SHP77 (cell line): ENCODE data around the gene FAM156B.
"Not testable (repeated sequence)": the region's sequence is repeated elsewhere in the genome, so short reads cannot be mapped to it uniquely, and the experiment has no call there.

Experiments used
- DNase-seq, 2 experiments: peaks; one replicate each; lab custom pipeline; 2025; lab: John Stamatoyannopoulos, UW

Gene FAM156B

DNA sequence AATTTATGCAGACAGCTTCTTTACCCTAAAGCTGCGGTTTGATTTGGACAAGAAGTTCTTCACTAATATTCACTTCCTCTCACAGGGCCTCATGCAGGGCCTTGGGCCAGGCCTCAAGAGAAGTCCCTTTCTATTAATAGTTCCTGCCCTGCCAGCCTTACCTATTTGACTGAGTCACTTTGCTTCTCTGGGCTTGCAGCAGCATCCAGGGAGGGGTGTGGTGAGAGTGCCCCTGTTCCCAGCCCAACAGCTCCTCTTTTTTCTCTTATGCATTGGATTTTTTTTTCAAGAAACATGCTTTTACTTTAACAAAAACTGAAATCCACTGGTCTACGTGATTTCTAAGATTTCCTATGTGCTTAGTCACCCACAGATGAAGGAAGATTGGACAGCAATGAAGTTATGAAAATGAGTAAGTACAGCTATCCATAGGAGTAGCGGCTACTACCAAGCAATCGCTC is 26.7 kb downstream of the FAM156B start:
- DNase-seq, result peak in 1 of 2 experiments; percentile 15

DNA sequence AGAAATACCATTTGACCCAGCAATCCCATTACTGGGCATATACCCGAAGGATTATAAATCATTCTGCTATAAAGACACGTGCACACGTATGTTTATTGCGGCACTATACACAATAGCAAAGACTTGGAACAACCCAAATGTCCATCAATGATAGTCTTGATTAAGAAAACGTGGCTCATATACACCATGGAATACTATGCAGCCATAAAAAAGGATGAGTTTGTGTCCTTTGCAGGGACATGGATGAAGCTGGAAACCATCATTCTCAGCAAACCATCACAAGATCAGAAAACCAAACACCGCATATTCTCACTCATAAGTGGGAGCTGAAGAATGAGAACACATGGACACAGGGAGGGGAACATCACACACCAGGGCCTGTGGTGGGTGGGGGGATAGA is 33.1 kb downstream of the FAM156B start:
- not testable (repeated sequence) for DNase-seq

GRCh38 chrX:52933213-52933612 is 36.1 kb downstream of the FAM156B start:
- DNase-seq, result no peak

DNA sequence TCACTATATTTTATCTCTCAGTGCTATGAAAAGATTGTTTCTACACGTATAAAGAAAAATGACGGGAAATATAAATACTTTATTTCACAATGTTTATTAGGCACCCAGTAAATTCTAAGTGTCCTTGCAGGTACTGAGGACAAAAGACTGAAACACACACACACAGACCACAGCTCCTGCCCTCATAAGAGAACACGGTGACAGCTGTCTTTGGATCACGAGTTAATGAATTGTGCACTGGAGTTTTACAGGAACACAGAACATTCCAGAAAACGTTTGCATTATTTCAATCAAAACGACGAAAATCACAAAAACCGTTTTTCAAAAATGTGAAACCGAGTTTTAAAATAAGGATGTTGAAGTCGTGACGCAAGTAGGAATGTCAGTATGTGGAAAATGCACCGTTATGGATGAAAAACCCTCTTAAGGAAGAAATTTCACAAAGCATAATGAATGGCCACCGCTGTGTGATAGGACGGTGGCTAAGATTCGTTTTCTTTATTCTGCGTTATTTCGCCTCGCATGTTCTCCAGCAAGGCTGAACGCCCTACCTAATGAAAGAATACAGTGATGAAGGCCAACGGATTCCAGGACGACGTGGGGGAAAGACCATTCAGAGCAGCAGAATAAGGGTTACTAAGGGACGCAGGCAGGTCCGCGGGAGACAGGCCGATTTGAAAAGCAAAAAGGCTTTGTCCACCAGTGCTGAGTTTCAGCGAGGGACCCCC is 37.0 kb downstream of the FAM156B start:
- DNase-seq, result no peak

DNA sequence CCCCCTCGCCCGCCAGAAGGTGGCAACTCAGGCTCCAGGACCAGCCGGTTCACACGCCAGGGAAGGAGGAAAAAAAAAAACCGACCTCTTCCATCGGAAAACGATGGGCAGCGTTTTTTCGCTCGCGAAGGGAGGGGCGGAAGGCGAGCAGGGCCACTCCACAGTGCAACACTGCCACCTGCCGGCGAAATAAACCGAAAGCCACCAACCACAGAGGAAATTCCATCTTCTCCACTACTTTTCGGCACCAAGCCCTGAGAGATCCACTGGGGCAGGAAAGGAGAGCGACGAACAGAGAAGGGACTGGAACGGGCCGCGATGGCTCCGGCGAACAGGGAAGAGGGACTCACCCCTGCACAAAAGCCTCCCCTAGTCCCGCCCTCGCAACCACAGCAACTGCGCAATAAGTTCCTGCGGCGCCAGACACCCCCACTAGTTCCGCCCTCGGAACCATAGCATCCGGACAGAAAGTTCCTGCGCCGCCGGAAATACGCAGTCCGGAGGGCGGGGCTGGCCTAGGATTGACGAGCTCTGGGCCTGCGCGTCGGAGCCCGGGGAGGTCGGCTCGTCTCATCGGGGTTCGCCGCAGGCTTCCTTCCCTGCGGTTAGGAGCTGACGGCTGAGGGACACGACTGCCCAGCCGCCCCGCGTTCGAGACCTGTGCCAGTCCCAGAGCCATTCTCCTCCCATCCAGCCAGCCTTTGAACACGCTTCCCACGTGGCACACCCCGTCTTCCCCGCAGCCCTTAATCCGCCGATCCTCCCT is 37.8 kb downstream of the FAM156B start:
- peak; percentile 98 to 99 for DNase-seq

- DNase-seq, result not testable (repeated sequence)
Observed at GRCh38 chrX:52935470-52935784, 38.3 kb downstream of the FAM156B start.

- not testable (repeated sequence) for DNase-seq
Observed at GRCh38 chrX:52940704-52941103, 43.6 kb downstream of the FAM156B start.

DNA sequence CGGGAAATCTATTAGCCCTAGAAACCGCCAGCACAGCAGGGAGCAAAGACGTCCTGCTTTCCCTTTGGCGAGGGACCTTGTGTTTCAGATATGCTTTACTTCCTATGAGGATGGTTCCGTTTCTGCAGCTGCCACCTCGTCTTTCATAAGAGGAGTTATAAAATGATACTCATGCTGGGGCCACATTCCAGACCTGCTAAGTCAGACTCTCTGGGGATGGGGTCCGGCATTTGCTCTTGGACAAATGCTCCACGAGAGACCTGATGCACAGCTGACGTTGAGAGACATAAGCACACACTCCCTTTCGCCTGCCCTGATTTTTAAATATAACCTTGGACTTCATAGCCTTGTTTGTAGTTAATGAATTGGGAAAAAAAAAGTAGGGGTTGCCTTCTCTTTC is 44.6 kb downstream of the FAM156B start:
- not testable (repeated sequence) for DNase-seq

- not testable (repeated sequence) for DNase-seq
Observed at GRCh38 chrX:52945838-52946494, 48.8 kb downstream of the FAM156B start.

DNA sequence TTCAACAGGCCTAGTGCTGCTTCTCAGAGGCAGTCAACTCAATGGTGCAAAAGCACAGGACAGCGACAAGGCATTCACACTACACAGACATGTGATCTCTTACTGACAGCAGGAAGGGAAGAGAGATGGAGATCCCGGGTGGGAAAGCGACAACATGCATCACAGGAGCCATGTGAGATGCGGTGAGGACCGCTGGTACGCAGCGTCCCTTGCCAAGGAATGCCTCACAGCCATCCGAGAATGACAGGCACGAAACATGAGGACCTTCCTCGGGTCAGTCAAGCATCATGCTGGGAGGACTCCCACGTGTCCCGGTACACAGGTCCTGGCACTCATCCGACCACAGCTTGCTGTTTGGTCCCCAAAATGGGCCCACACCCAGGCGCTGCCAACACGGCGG is 50.4 kb downstream of the FAM156B start:
- DNase-seq, result not testable (repeated sequence)

- DNase-seq, result not testable (repeated sequence)
Observed at GRCh38 chrX:52948265-52948664, 51.1 kb downstream of the FAM156B start.

DNA sequence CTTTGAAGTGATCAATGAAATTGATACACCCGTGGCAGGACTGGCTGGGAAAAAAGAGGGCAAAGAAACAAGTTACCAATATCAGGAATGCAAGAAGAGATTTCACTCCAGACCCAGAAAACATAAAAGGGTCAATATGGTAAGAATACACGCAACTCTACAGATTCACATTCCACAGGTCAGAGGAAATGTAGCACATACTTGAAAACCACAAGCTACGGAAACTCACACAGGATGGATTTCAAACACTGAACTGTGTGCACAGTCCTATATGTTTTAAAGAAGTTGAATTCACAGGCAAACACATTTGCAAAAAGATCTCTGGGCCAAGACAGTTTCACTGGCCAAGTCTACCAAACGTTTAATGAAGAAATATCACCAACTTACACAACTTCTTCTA is 52.2 kb downstream of the FAM156B start:
- DNase-seq, result not testable (repeated sequence)

- not testable (repeated sequence) for DNase-seq
Observed at GRCh38 chrX:52949884-52950283, 52.8 kb downstream of the FAM156B start.
